GM19468 (cell line): ENCODE results near the gene ADCY7.

Source experiments
- ATAC-seq: cut with Tn5 transposase; IDR thresholded peaks from one replicate; pipeline ENCODE4 v1.9.1; 2021; ENCODE audit warnings: mild to moderate bottlenecking, moderate library complexity, moderate number of reproducible peaks; ENCODE audit not compliant: unreplicated experiment; ENCODE audit errors: extremely low read depth

Gene ADCY7

GRCh38 chr16:50247906-50248608 lies 18.3 kb upstream of the ADCY7 start:
- no peak for ATAC-seq

GRCh38 chr16:50248845-50249244 lies 17.5 kb upstream of the ADCY7 start:
- ATAC-seq: no peak

- no peak for ATAC-seq
Observed at GRCh38 chr16:50251375-50252081, 14.8 kb upstream of the ADCY7 start.

GRCh38 chr16:50252082-50252611 lies 14.2 kb upstream of the ADCY7 start:
- ATAC-seq: no peak

GRCh38 chr16:50252874-50253513 lies 13.4 kb upstream of the ADCY7 start:
- no peak for ATAC-seq

- ATAC-seq: no peak
Observed at GRCh38 chr16:50253514-50253910, 12.8 kb upstream of the ADCY7 start.

- no peak for ATAC-seq
Observed at GRCh38 chr16:50254072-50254471, 12.3 kb upstream of the ADCY7 start.

- ATAC-seq: no peak
Observed at GRCh38 chr16:50255538-50255937, 10.8 kb upstream of the ADCY7 start.

GRCh38 chr16:50256604-50257003 lies 9.7 kb upstream of the ADCY7 start:
- ATAC-seq: no peak

GRCh38 chr16:50257876-50258275 lies 8.5 kb upstream of the ADCY7 start:
- ATAC-seq: no peak

GRCh38 chr16:50259334-50260205 lies 6.8 kb upstream of the ADCY7 start:
- no peak for ATAC-seq

- ATAC-seq: no peak
Observed at GRCh38 chr16:50260206-50261159, 5.9 kb upstream of the ADCY7 start.

- ATAC-seq: no peak
Observed at GRCh38 chr16:50261160-50261706, 5.1 kb upstream of the ADCY7 start.

- ATAC-seq: no peak
Observed at GRCh38 chr16:50261707-50262235, 4.6 kb upstream of the ADCY7 start.

GRCh38 chr16:50263060-50263909 lies 3.1 kb upstream of the ADCY7 start:
- ATAC-seq: no peak

- ATAC-seq: no peak
Observed at GRCh38 chr16:50263940-50264929, 2.1 kb upstream of the ADCY7 start.
